Gastrocnemius medialis (tissue), 4 donors: ENCODE measurements around the gene GPR146. TPM values are rescaled to one million over a fixed set of nuclear protein-coding genes. Genes with fewer than 3 reads are reported as not detected.

Source experiments
- ATAC-seq, 2 donors: fragments of 150-250 bp; one replicate each; pipeline ENCODE4 v1.9.1; 2016
- DNase-seq, 2 donors: peaks; one replicate each; pipeline ENCODE4 v3.0.0-alpha.2; 2019
- H3K27ac ChIP-seq, 4 donors: fragments of 200-600 bp; sonication (generic); 1 replicate in 1 of 4; 2 replicates in 3 of 4; pipeline ENCODE4 v1.5.1; 2016 to 2018; ENCODE audit warnings: mild to moderate bottlenecking in 2 of 4, moderate library complexity in 1 of 4
- H3K27me3 ChIP-seq, 3 donors: fragments of 200-600 bp; sonication (generic) in 2 of 3; 1 replicate in 1 of 3; 2 replicates in 2 of 3; pipeline versions ENCODE4 v1.5.1 to v1.6.0; 2016 to 2019; ENCODE audit warnings: mild to moderate bottlenecking in 1 of 3, moderate library complexity in 1 of 3
- H3K36me3 ChIP-seq, 2 donors: fragments of 200-600 bp; sonication (generic) in 1 of 2; one replicate each; pipeline ENCODE4 v1.5.1; 2017 to 2018
- H3K4me1 ChIP-seq, 2 donors: fragments of 200-600 bp; sonication (generic) in 1 of 2; one replicate each; pipeline ENCODE4 v1.5.1; 2016 to 2017; ENCODE audit warnings: mild to moderate bottlenecking in 2 of 2
- H3K4me3 ChIP-seq, 4 donors: fragments of 200-600 bp; sonication (generic) in 3 of 4; 1 replicate in 1 of 4; 2 replicates in 3 of 4; pipeline ENCODE4 v1.5.1; 2016 to 2019; ENCODE audit warnings: mild to moderate bottlenecking in 2 of 4
- H3K9me3 ChIP-seq, 3 donors: fragments of 200-600 bp; sonication (generic) in 2 of 3; 1 replicate in 1 of 3; 2 replicates in 2 of 3; pipeline ENCODE4 v1.5.1; 2016 to 2019
- POLR2A ChIP-seq, 2 donors: fragments of 450-650 bp; IDR thresholded peaks; one replicate each; pipeline ENCODE4 v1.6.1; 2017; ENCODE audit warnings: antibody characterized with exemption in 2 of 2, mild to moderate bottlenecking in 2 of 2, moderate library complexity in 2 of 2
- in situ Hi-C, 4 donors: fragments of 200-750 bp; cut with MboI; loops; one replicate each; pipeline versions ENCODE4 v1.15.0 to v1.8.0; 2017; ENCODE audit warnings: low sequenced_read_pairs in 4 of 4
- intact Hi-C: fragments of 100-400 bp; cut with DNase I; formaldehyde crosslinking; loops from one replicate; pipeline ENCODE4 v1.15.1; 2023; ENCODE audit warnings: low total_unique reads
- microRNA counts, 2 donors: library from miRNA; unstranded; fragments of <30 nt; microRNA quantifications; one replicate each; lab custom pipeline; 2016
- microRNA-seq, 2 donors: library from miRNA; unstranded; fragments of <30 nt; microRNA quantifications; one replicate each; pipeline ENCODE4, GENCODE V29; 2016; ENCODE audit warnings: borderline replicate concordance in 2 of 2
- total RNA-seq, 4 donors: library from RNA; depleted of rRNA; stranded (reverse); fragments of >200 nt; gene quantifications; one replicate each; pipeline versions ENCODE4 v1.1.0 to v1.2.3, GENCODE V29; 2016

GPR146 gene
- total RNA-seq, 4 donors from 2014 or later: 23.3 to 43.8 (median 29.5) TPM

GRCh38 chr7:1108264-1108920 is 64.0 kb downstream of the GPR146 start:
- ATAC-seq: no peak
- Histone ChIP-seq H3K27me3 (no peaks in the 10 kb centered on the region), H3K4me3 (no peak overlapping the region), H3K27ac (no peak overlapping the region), H3K9me3 (no peaks in the 10 kb centered on the region), H3K4me1 (peaks cover 11 to 28% of the 10 kb centered on the region in 2 donors), H3K36me3 (no peaks in the 10 kb centered on the region)
- DNase-seq: no peak
- intact Hi-C loops (no loop called here), in situ Hi-C loops (no loop called here)
- no peak for TF ChIP-seq POLR2A (IDR thresholded peaks at IDR 0.05)

MicroRNAs within 50 kb of the gene (microRNA counts, 767-probe panel; counts per million panel counts)
- 356 to 448 counts per million in 2 donors for microRNA hsa-miR-339-3p (lab: Ali Mortazavi, UCI)
- microRNA hsa-miR-339-5p (lab: Ali Mortazavi, UCI): 356 to 448 counts per million in 2 donors

Small RNA genes within 50 kb of the gene (microRNA-seq; reads per million reads assigned to microRNA genes)
- gene MIR339: 271 to 290 reads per million in 2 donors

Other genes starting within 250 kb of the GPR146 start
- gene SUN1, start 212.1 kb upstream of the GPR146 start, total RNA-seq: 100 to 1,000 TPM; 112 to 154 (median 132) TPM
- 10 to 100 TPM; 24.6 to 40.8 (median 30.0) TPM for gene GET4, start 168.0 kb upstream of the GPR146 start, total RNA-seq
- 1 to 10 TPM in 2 of 4 donors, under 1 TPM in 2; 0.71 to 5.0 (median 1.1) TPM for gene ADAP1, start 89.9 kb upstream of the GPR146 start, total RNA-seq
- 1 to 10 TPM; 4.7 to 6.5 (median 5.2) TPM for gene COX19, start 69.0 kb upstream of the GPR146 start, total RNA-seq
- not detected for gene CYP2W1, start 61.4 kb upstream of the GPR146 start, total RNA-seq
- gene GPER1, start 43.6 kb downstream of the GPR146 start, total RNA-seq: 1 to 10 TPM in 3 of 4 donors, under 1 TPM in 1; 0.92 to 3.2 (median 2.1) TPM
- gene ZFAND2A, start 115.7 kb downstream of the GPR146 start, total RNA-seq: 10 to 100 TPM; 12.0 to 17.9 (median 14.1) TPM
- not detected for gene UNCX, start 188.3 kb downstream of the GPR146 start, total RNA-seq